Activated T-helper 2 cell treated with anti-CD3 and anti-CD28 coated beads, Interferon-gamma antibody, Interleukin-2, Interleukin-4, amounts not matched to agents 10 μg/mL and 5 μg/mL and 100 μg/mL, durations not matched to agents 14 hours and 24 hours and 36 hours (primary cell): ENCODE results near the gene HOXA13. TPM values are rescaled to one million over a fixed set of nuclear protein-coding genes. Genes with fewer than 3 reads are reported as not detected.

Experiments
- DNase-seq: peaks from one replicate; pipeline ENCODE4 v3.0.0; 2021; ENCODE audit warnings: low spot score
- H3K27ac Mint-ChIP-seq: one replicate; pipeline ENCODE4 v1.8.0; 2021; ENCODE audit warnings: mixed read lengths
- H3K27me3 Mint-ChIP-seq: one replicate; pipeline ENCODE4 v1.8.0; 2021; ENCODE audit warnings: low read depth, mixed read lengths
- H3K36me3 Mint-ChIP-seq: one replicate; pipeline ENCODE4 v1.8.0; 2021; ENCODE audit warnings: low read depth, mixed read lengths
- H3K4me1 Mint-ChIP-seq: one replicate; pipeline ENCODE4 v1.8.0; 2021; ENCODE audit warnings: low read depth, mixed read lengths
- H3K4me3 Mint-ChIP-seq: one replicate; pipeline ENCODE4 v1.8.0; 2021; ENCODE audit warnings: low read depth, mild to moderate bottlenecking, moderate library complexity, mixed read lengths
- H3K9me3 Mint-ChIP-seq: one replicate; pipeline ENCODE4 v1.8.0; 2021; ENCODE audit warnings: mixed read lengths
- intact Hi-C: fragments of 100-400 bp; cut with micrococcal nuclease; formaldehyde crosslinking; loops from one replicate; pipeline ENCODE4 v1.15.1; 2023
- total RNA-seq: library from RNA; stranded (reverse); gene quantifications from 2 replicates; pipeline ENCODE4 v1.2.3, GENCODE V29; 2022

HOXA13 gene
- total RNA-seq, 1 donor from 2014 or later = not detected

GRCh38 chr7:27163288-27164044, 36.4 kb downstream of the HOXA13 start:
- intact Hi-C loops = loop anchor here (2.0 to 5.0 kb wide), 3 partner anchors 13 to 1306 kb away; no protein-coding TSS in a partner anchor
- Mint-ChIP-seq H3K27ac (no peak overlapping the region), H3K27me3 (peaks cover 82% of the 10 kb centered on the region), H3K4me1 (peaks cover 7% of the 10 kb centered on the region), H3K9me3 (no peaks in the 10 kb centered on the region), H3K36me3 (no peaks in the 10 kb centered on the region), H3K4me3 (no peak overlapping the region)
- no peak for DNase-seq

GRCh38 chr7:27162561-27163287, 37.2 kb downstream of the HOXA13 start:
- no peak overlapping the region for H3K27ac Mint-ChIP-seq
- no peak overlapping the region for H3K4me3 Mint-ChIP-seq
- intact Hi-C loops = loop anchor here (5.0 kb wide), 2 partner anchors 305 to 1305 kb away; no protein-coding TSS in a partner anchor
- peaks cover 7% of the 10 kb centered on the region for H3K4me1 Mint-ChIP-seq
- no peak for DNase-seq
- peaks cover 82% of the 10 kb centered on the region for H3K27me3 Mint-ChIP-seq
- H3K9me3 Mint-ChIP-seq = no peaks in the 10 kb centered on the region
- no peaks in the 10 kb centered on the region for H3K36me3 Mint-ChIP-seq

- Mint-ChIP-seq H3K4me3 (no peak overlapping the region), H3K36me3 (no peaks in the 10 kb centered on the region), H3K27me3 (peaks cover 82% of the 10 kb centered on the region), H3K9me3 (no peaks in the 10 kb centered on the region), H3K4me1 (peaks cover 7% of the 10 kb centered on the region), H3K27ac (no peak overlapping the region)
- DNase-seq = no peak
- intact Hi-C loops = loop anchor here (1.0 to 5.0 kb wide), 4 partner anchors 305 to 1305 kb away; no protein-coding TSS in a partner anchor
These were observed 38.0 kb downstream of the HOXA13 start for GRCh38 chr7:27161721-27162560.

- intact Hi-C loops = loop anchor here (1.0 to 5.0 kb wide), 4 partner anchors 304 to 1304 kb away; no protein-coding TSS in a partner anchor
- H3K27me3 Mint-ChIP-seq = peaks cover 80% of the 10 kb centered on the region
- no peaks in the 10 kb centered on the region for H3K36me3 Mint-ChIP-seq
These were observed 38.6 kb downstream of the HOXA13 start for GRCh38 chr7:27161214-27161720.

GRCh38 chr7:27160546-27161213, 39.2 kb downstream of the HOXA13 start:
- intact Hi-C loops = loop anchor here (1.0 to 5.0 kb wide), 4 partner anchors 303 to 1303 kb away; no protein-coding TSS in a partner anchor
- H3K4me3 Mint-ChIP-seq = peak overlapping the region; percentile 47
- no peaks in the 10 kb centered on the region for H3K9me3 Mint-ChIP-seq

More at GRCh38 chr7:27161214-27161720, 38.6 kb downstream of the HOXA13 start:
- DNase-seq = no peak
- H3K4me1 Mint-ChIP-seq = peaks cover 7% of the 10 kb centered on the region
- H3K9me3 Mint-ChIP-seq = no peaks in the 10 kb centered on the region
- H3K4me3 Mint-ChIP-seq = peak overlapping the region; percentile 47
- no peak overlapping the region for H3K27ac Mint-ChIP-seq

DNA sequence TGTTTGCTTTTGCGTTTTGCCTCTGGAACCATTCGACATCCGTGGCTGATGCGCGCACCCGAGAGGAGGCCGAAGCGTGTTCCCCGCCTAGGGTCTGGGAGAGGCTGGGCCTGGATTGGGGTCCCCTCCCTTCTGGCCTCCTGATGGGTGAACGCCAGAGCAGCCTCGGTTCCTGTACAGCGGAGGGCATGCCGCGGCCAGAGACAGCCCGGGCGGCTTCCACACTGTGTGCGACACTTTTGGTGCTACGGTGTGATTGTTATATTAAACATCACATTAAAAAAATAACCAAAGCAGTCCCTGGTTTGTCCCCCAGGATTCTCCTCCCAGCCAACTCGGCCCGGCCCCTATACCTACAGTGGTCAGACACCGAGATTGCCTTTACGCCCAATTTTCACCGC, 39.7 kb downstream of the HOXA13 start:
- no peaks in the 10 kb centered on the region for H3K9me3 Mint-ChIP-seq
- peaks cover 83% of the 10 kb centered on the region for H3K27me3 Mint-ChIP-seq
- intact Hi-C loops = loop anchor here (5.0 kb wide), 2 partner anchors 303 to 1303 kb away; no protein-coding TSS in a partner anchor
- no peak overlapping the region for H3K27ac Mint-ChIP-seq
- H3K36me3 Mint-ChIP-seq = no peaks in the 10 kb centered on the region
- H3K4me1 Mint-ChIP-seq = peaks cover 7% of the 10 kb centered on the region
- DNase-seq = no peak
- H3K4me3 Mint-ChIP-seq = peak overlapping the region; percentile 34

More at GRCh38 chr7:27160546-27161213, 39.2 kb downstream of the HOXA13 start:
- DNase-seq = peak; percentile 65
- peaks cover 81% of the 10 kb centered on the region for H3K27me3 Mint-ChIP-seq
- H3K27ac Mint-ChIP-seq = no peak overlapping the region
- H3K36me3 Mint-ChIP-seq = no peaks in the 10 kb centered on the region
- H3K4me1 Mint-ChIP-seq = peaks cover 5% of the 10 kb centered on the region

DNA sequence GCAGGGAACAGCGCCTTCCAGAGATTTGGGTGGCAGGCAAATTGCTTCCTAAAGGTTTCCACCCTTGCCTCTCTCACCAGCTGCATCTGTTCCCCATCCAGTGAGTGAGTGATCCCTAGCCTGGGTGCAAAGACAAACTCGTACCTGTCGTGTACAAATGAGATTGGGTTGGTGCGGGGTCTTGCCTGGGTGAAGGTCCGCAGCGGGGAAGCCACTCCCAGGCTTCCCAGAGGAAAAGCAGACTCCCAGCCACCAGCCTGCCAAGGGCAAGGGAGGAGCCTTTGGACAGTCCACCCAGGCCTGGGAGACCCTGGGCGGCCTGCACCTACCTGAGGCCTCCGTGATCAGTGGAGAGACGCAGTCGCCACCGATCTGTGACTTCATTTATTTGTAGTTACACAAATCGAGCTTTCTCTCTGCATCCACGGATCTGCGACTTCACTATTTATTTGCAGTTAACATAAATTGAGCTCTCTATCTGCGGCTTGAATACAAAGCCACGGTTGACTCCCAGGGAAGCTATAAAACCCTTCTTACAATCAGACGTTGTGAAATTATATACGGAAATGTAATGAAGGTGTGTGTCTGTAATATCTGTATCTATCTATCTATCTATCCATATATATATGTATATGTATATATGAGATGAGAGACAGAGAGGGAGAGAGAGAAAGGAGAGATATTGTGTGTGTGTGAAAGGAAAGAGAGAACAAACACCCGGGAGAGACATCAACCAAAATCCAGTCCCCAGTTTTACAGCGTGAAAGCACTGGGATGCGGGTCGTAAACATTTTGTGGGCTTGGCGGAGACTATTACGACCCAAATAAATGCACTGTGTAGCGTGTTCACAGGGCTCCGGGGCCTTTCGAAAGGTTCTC, 40.4 kb downstream of the HOXA13 start:
- Mint-ChIP-seq H3K9me3 (no peaks in the 10 kb centered on the region), H3K27ac (no peak overlapping the region), H3K4me1 (peaks cover 11% of the 10 kb centered on the region), H3K36me3 (peaks cover 4% of the 10 kb centered on the region), H3K4me3 (peak overlapping the region; percentile 34), H3K27me3 (peaks cover 85% of the 10 kb centered on the region)
- no peak for DNase-seq
- intact Hi-C loops = loop anchor here (5.0 to 10.0 kb wide), 4 partner anchors 38 to 1795 kb away; partner anchors contain the start of gene TRIL

- H3K9me3 Mint-ChIP-seq = no peaks in the 10 kb centered on the region
- H3K4me3 Mint-ChIP-seq = no peak overlapping the region
- peaks cover 4% of the 10 kb centered on the region for H3K36me3 Mint-ChIP-seq
- intact Hi-C loops = loop anchor here (5.0 to 10.0 kb wide), 2 partner anchors 39 to 1796 kb away; partner anchors contain the start of gene TRIL
- DNase-seq = no peak
- H3K4me1 Mint-ChIP-seq = peaks cover 11% of the 10 kb centered on the region
- H3K27me3 Mint-ChIP-seq = peaks cover 87% of the 10 kb centered on the region
- peak overlapping the region; percentile 36 for H3K27ac Mint-ChIP-seq
These were observed 41.2 kb downstream of the HOXA13 start for GRCh38 chr7:27158436-27159265.

GRCh38 chr7:27157702-27158431, 42.0 kb downstream of the HOXA13 start:
- H3K36me3 Mint-ChIP-seq = peaks cover 4% of the 10 kb centered on the region
- H3K27ac Mint-ChIP-seq = peak overlapping the region; percentile 50
- intact Hi-C loops = loop anchor here (2.0 to 10.0 kb wide), 5 partner anchors 13 to 1797 kb away; partner anchors contain the start of genes EVX1, HOXA11 and TRIL
- no peaks in the 10 kb centered on the region for H3K9me3 Mint-ChIP-seq
- peaks cover 86% of the 10 kb centered on the region for H3K27me3 Mint-ChIP-seq
- peaks cover 11% of the 10 kb centered on the region for H3K4me1 Mint-ChIP-seq
- no peak overlapping the region for H3K4me3 Mint-ChIP-seq
- no peak for DNase-seq
